Endothelial cell (in vitro differentiated cells): ENCODE measurements around the gene GPR146. TPM values are rescaled to one million over a fixed set of nuclear protein-coding genes. Genes with fewer than 3 reads are reported as not detected.
A peak's percentile ranks its signal among the peaks of the same experiment; 100 is the strongest.

Experiments
- DNase-seq: peaks from one replicate; pipeline ENCODE4 v3.0.0; 2021; ENCODE audit warnings: low spot score
- H3K27ac Mint-ChIP-seq: one replicate; pipeline ENCODE4 v1.8.0; 2021; ENCODE audit warnings: mixed read lengths, inconsistent platforms; ENCODE audit not compliant: unreplicated experiment
- H3K27me3 Mint-ChIP-seq: one replicate; pipeline ENCODE4 v1.8.0; 2021; ENCODE audit warnings: mild to moderate bottlenecking, moderate library complexity, mixed read lengths, inconsistent platforms; ENCODE audit not compliant: unreplicated experiment
- H3K36me3 Mint-ChIP-seq: one replicate; pipeline ENCODE4 v1.8.0; 2021; ENCODE audit warnings: mild to moderate bottlenecking, low read depth, mixed read lengths, inconsistent platforms; ENCODE audit not compliant: unreplicated experiment
- H3K4me1 Mint-ChIP-seq: one replicate; pipeline ENCODE4 v1.8.0; 2021; ENCODE audit warnings: mild to moderate bottlenecking, mixed read lengths, inconsistent platforms; ENCODE audit not compliant: unreplicated experiment
- H3K4me3 Mint-ChIP-seq: one replicate; pipeline ENCODE4 v1.8.0; 2021; ENCODE audit warnings: mild to moderate bottlenecking, mixed read lengths, inconsistent platforms; ENCODE audit not compliant: unreplicated experiment
- H3K9me3 Mint-ChIP-seq: one replicate; pipeline ENCODE4 v1.8.0; 2021; ENCODE audit warnings: mixed read lengths, inconsistent platforms; ENCODE audit not compliant: unreplicated experiment
- total RNA-seq: library from RNA; stranded (reverse); fragmentation: NEBNext Ultra II Directional; extraction: Animal tissue kit (Norgen Biotek cat#: 25700); gene quantifications from one replicate; pipeline ENCODE4 v1.2.1, GENCODE V29; 2021; ENCODE audit not compliant: unreplicated experiment
- TF ChIP-seq, protein P1 (sequence below): fragments of 200-600 bp; sonication (generic); IDR thresholded peaks from one replicate; pipeline ENCODE4 v1.5.0; 2021; ENCODE audit warnings: antibody characterized with exemption; ENCODE audit not compliant: unreplicated experiment

Gene GPR146
- total RNA-seq, 1 donor from 2014 or later, result 8.1 TPM

DNA sequence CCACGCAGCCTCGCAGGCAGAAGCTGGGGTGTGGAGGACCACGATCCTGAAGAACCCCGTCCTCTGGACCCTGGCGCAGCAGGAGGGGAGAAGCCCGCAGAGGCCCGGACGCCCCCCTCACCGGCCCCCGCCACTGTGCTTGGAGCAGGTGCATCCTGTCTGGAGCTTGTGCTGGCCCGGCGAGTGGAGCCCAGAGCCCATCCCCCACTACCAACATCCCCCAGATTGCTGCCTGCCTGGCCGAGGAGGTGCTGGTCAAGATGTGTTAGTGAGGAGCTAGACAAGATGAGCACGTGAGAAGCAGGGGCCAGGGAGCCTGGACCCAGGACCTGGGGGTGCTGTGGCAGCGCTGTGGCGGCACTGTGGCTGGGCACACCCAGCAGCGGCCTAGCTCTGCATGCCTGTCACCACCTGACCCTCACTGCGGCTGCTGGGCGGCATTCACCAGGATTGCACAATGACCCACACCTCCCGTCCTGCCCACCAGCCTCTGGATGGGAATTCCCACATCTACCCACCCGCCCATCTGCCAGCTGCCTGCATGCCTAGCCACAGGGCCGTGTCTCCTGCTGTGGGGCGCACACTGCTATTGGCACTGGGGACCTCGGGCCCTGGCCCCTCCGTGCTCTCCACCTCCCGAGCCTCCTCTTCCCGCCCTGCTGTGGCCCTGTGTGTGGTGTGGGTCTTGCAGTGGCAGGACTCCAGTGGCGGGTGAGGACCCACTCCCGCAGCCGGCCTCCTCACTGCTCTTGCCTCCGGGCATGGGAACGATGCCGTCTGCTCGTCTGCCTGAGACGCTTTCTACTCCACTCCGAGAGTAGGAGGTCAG, 11.8 kb downstream of the GPR146 start:
- TF ChIP-seq, protein P1, sequence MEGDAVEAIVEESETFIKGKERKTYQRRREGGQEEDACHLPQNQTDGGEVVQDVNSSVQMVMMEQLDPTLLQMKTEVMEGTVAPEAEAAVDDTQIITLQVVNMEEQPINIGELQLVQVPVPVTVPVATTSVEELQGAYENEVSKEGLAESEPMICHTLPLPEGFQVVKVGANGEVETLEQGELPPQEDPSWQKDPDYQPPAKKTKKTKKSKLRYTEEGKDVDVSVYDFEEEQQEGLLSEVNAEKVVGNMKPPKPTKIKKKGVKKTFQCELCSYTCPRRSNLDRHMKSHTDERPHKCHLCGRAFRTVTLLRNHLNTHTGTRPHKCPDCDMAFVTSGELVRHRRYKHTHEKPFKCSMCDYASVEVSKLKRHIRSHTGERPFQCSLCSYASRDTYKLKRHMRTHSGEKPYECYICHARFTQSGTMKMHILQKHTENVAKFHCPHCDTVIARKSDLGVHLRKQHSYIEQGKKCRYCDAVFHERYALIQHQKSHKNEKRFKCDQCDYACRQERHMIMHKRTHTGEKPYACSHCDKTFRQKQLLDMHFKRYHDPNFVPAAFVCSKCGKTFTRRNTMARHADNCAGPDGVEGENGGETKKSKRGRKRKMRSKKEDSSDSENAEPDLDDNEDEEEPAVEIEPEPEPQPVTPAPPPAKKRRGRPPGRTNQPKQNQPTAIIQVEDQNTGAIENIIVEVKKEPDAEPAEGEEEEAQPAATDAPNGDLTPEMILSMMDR, result no peak
- H3K4me1 Mint-ChIP-seq, result peaks cover 38% of the 10 kb centered on the region
- no peak overlapping the region for H3K4me3 Mint-ChIP-seq
- H3K36me3 Mint-ChIP-seq, result peaks cover 11% of the 10 kb centered on the region
- no peaks in the 10 kb centered on the region for H3K9me3 Mint-ChIP-seq
- H3K27me3 Mint-ChIP-seq, result peaks cover 18% of the 10 kb centered on the region
- DNase-seq, result peak; percentile 38
- H3K27ac Mint-ChIP-seq, result no peak overlapping the region

DNA sequence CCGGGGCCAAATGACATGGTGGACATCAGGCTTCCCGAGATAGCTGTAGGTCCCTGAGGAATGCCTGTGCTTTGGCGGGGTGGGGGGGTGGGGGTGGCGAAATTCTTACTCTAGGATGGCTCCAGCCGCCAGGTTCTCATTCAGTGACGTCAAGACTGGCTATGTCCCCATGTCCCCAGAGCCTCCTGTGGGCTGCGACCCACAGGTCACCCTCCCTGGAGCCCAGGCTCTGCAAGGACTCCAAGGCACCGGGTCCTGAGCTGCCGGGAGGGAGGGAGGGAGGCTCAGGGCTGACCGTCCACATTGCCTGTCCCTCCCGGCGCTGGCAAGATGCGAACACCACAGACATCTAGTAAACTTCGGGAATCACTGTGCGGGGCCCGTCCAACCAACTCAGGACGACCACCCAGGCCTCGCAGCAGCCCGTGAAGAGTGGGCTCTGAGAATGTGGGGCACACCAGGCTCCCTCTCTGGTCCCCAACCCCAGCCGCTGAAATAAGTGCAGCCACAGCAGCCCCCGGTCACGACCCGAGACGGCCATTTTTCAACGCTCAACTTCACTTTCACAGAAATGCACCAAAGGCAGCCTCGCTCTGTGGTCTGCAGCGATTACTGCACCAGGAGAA, 12.6 kb downstream of the GPR146 start:
- no peaks in the 10 kb centered on the region for H3K9me3 Mint-ChIP-seq
- H3K4me1 Mint-ChIP-seq, result peaks cover 31% of the 10 kb centered on the region
- no peak overlapping the region for H3K4me3 Mint-ChIP-seq
- H3K36me3 Mint-ChIP-seq, result peaks cover 9% of the 10 kb centered on the region
- H3K27ac Mint-ChIP-seq, result no peak overlapping the region
- peaks cover 19% of the 10 kb centered on the region for H3K27me3 Mint-ChIP-seq
- DNase-seq, result no peak
- TF ChIP-seq, protein P1, result no peak

DNA sequence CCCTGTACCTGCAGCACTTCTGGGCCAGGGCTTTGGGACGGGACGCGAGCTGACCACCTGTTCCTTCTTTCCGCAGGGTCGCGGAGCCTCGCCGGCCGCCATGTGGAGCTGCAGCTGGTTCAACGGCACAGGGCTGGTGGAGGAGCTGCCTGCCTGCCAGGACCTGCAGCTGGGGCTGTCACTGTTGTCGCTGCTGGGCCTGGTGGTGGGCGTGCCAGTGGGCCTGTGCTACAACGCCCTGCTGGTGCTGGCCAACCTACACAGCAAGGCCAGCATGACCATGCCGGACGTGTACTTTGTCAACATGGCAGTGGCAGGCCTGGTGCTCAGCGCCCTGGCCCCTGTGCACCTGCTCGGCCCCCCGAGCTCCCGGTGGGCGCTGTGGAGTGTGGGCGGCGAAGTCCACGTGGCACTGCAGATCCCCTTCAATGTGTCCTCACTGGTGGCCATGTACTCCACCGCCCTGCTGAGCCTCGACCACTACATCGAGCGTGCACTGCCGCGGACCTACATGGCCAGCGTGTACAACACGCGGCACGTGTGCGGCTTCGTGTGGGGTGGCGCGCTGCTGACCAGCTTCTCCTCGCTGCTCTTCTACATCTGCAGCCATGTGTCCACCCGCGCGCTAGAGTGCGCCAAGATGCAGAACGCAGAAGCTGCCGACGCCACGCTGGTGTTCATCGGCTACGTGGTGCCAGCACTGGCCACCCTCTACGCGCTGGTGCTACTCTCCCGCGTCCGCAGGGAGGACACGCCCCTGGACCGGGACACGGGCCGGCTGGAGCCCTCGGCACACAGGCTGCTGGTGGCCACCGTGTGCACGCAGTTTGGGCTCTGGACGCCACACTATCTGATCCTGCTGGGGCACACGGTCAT, 13.3 kb downstream of the GPR146 start:
- peaks cover 21% of the 10 kb centered on the region for H3K27me3 Mint-ChIP-seq
- no peak overlapping the region for H3K27ac Mint-ChIP-seq
- no peak overlapping the region for H3K4me3 Mint-ChIP-seq
- H3K36me3 Mint-ChIP-seq, result peaks cover 16% of the 10 kb centered on the region
- TF ChIP-seq, protein P1, result no peak
- no peak for DNase-seq
- H3K9me3 Mint-ChIP-seq, result no peaks in the 10 kb centered on the region
- peaks cover 24% of the 10 kb centered on the region for H3K4me1 Mint-ChIP-seq

DNA sequence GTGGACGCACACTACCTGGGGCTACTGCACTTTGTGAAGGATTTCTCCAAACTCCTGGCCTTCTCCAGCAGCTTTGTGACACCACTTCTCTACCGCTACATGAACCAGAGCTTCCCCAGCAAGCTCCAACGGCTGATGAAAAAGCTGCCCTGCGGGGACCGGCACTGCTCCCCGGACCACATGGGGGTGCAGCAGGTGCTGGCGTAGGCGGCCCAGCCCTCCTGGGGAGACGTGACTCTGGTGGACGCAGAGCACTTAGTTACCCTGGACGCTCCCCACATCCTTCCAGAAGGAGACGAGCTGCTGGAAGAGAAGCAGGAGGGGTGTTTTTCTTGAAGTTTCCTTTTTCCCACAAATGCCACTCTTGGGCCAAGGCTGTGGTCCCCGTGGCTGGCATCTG, 14.0 kb downstream of the GPR146 start:
- TF ChIP-seq, protein P1, result no peak
- Mint-ChIP-seq H3K4me3 (no peak overlapping the region), H3K9me3 (no peaks in the 10 kb centered on the region), H3K4me1 (peaks cover 21% of the 10 kb centered on the region), H3K27ac (peak overlapping the region; percentile 67), H3K27me3 (peaks cover 24% of the 10 kb centered on the region), H3K36me3 (peaks cover 18% of the 10 kb centered on the region)
- no peak for DNase-seq
